GM19043 (cell line): Measurements from ENCODE around the gene UGT1A4.

Experiments
- ATAC-seq: cut with Tn5 transposase; IDR thresholded peaks from one replicate; pipeline ENCODE4 v1.9.1; 2021; ENCODE audit warnings: low read depth; ENCODE audit not compliant: unreplicated experiment

Gene UGT1A4

DNA sequence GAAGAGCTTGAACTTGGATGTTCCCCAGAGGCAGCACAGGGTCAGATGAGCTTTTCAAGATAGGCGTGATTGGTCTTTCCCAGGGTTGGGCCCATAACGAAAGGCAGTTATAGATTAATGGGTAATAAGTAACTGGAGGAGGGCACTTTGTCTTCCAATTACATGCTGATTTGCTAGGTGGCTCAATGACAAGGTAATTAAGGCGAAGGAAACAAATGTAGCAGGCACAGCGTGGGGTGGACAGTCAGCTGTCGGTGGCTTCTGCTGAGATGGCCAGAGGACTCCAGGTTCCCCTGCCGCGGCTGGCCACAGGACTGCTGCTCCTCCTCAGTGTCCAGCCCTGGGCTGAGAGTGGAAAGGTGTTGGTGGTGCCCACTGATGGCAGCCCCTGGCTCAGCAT is at the start of gene UGT1A4:
UGT1A4 (plus strand) TSS at position 185 of the 400 bp plus-strand sequence; CDS start at position 270, 85 bp downstream.
- ATAC-seq, result no peak

DNA sequence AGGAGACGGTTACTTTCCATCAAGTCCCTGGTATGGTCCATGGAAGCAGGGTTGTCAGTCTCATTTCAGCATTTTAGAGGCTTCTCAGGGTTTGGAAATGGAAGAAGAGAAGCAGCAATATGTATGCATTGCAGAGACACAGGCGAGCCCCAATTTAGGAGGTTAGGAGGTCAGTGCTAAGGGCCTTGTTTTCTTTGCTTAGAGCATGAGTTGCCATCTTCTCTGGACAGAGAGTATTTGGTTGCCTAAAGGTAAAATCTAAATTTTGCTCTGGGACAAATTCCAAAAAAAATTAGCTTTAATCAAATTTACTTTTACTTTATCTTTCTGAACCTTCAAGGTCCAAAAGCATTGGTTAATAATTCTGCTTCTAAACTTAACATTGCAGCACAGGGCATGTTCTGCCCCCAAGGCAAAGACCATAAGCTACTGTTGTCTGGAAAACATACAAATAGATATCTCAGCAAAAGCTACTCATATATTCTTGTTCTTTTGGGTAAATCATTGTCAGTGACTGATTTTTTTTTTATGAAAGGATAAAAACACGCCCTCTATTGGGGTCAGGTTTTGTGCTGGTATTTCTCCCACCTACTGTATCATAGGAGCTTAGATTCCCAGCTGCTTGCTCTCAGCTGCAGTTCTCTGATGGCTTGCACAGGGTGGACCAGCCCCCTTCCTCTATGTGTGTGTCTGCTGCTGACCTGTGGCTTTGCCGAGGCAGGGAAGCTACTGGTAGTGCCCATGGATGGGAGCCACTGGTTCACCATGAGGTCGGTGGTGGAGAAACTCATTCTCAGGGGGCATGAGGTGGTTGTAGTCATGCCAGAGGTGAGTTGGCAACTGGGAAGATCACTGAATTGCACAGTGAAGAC is 47.0 kb upstream of the UGT1A4 start, which contains the start of gene UGT1A9:
UGT1A9 (plus strand) TSS at position 609 of the 872 bp plus-strand sequence; CDS start at position 646, 37 bp downstream.
- ATAC-seq, result no peak

DNA sequence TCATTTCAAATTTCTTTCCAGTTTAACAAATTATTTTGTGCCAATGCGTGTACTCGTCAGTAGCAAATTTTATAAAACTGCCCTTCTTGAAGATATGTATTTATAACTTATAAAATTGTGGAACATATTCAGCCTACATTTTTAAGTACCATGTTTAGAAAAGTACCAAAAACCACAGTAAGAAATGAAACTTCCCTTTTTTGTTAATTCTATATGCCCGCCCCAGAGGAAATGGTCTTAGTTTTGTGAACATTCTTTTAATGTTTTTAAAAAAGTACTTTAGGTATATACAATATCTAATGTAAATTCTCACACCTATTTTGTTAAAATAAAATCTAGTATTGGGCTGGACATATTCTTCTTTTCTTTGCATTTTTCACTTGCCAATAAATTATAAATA is 45.6 kb upstream of the UGT1A4 start:
- ATAC-seq, result no peak

DNA sequence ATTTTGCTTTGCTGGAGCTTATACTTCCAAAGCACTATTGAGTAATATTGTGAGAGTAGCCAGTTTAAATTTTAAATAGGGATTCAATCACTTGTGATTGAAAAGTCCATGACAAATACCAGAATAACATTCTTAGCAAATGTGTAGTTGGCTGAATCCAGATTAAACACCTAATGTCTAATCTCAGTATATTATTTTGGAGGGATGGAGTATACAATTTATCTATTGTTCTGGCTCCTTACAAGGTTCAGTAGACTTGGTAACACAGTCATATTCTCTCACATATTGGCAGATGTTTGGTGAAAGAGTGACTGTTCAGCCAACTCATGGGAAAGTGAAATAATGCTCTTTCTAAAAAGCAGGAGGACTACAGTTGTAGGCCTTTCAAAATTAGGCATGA is 44.6 kb upstream of the UGT1A4 start:
- ATAC-seq, result no peak

DNA sequence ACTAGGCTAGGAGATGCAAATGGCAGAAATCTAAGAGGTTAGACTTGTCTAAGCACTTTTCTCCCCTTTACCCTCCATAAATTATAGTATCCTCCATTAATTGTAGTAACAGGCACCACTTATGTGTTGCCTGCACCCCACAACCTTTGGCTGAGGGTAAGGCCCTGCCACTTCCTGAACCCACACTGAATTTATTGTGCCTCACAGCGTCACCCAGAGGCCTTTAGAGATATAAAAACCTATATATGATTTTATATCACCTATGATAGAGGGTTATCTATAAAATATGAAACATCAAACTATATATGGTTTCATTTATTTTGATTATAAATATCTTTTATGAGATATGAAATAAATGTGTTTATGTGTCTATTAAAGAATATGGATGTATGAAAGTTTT is 44.2 kb upstream of the UGT1A4 start:
- ATAC-seq, result no peak

DNA sequence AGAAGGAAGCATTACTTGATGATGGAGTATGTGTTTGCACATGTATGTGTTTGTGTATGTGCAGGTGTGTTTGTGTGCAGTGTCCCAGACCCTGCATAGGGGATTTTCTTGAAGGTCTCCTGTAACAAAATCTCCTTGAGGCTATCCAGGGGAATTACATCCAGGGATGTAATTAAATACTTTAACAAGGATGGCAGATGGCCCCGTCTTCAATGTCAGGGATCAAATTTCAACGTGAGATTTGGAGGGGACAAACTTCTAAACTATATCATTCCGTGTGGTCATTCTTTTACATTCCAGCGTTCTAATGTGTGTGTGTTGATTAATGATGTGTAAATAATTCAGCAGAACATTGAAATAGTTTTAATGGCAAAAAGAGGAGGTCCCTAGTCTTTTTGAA is 43.5 kb upstream of the UGT1A4 start:
- no peak for ATAC-seq

DNA sequence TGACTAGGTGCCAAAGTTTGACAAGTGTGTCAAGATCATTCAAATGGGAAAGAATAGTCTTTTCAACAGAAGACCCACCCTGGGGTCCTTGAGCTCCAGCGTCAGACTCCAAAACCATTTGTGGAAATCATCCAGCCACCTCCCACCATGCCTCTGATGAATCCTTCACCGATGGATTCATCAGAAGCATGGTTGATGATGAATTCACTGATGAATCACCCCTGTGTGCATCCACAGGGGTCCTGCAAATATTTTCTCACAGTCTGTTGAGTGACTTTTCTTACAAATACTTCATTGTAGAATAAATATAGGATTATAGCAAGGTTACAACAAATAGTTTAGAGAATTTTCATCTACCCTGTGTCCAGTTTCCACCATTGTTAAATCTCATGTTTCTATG is 42.5 kb upstream of the UGT1A4 start:
- no peak for ATAC-seq

DNA sequence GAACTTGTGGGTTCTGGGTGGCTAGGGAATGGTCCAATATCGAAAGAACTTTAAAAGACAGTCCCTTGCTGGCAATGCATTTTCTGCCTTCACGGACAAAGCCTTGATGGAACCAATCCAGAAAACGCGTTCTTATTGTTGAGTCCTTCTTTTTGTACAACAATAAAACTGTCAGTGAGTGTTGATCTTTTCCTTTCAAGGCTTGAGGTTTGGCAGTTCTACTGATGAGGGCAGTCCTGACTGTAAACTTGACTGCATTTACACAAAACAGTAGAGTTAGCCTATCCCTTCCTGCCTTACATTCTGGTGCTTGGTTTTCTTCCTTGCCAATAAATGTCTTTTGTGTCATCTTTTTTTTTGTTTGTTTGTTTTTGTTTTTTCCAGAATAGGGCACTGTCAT is 39.3 kb upstream of the UGT1A4 start:
- ATAC-seq, result no peak

DNA sequence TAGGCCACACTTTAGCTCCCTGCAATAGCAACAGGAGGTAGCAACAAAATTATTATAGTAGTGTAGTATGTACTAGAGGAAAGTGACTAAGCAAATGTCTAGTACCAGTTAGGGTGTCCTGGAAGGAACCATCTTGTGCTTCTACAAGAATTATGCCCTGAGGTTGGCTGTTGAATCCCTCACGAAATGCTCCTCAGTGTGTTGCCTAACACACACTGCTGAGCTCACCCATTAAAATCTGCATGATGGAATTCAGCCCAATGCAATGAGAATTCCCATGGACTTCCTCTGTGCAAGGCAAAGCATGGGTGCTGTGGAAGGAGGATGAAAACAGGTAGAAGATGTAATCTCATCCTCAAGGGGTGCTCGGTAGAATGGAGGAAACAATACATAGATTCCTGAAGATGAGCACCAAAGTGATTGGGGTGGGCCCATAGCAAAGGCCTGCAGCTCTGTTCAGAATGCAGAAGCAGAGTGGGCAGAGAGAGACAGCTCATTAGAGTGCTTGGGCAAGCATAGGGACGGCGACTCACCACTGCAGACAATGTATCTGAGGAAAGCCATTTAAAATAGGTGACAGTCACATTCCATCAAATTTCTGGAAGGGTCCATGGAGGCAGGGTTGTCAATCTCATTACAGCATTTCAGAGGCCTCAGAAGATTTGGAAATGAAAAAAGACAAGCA is 38.0 kb upstream of the UGT1A4 start:
- no peak for ATAC-seq

DNA sequence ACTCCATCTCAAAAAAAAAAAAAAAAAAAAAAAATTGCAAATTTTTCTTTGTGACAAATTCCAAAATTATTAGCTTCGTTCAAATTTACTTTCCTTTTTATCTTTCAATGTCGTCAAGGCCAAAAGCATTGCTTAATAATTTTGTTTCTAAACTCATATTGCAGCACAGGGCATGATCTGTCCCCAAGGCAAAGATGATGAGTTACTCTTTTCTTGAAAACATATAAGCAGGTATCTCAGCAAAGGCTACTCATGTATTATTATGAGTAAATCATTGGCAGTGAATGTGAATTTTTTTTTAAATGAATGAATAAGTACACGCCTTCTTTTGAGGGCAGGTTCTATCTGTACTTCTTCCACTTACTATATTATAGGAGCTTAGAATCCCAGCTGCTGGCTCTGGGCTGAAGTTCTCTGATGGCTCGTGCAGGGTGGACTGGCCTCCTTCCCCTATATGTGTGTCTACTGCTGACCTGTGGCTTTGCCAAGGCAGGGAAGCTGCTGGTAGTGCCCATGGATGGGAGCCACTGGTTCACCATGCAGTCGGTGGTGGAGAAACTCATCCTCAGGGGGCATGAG is 36.9 kb upstream of the UGT1A4 start, which contains the start of gene UGT1A7:
UGT1A7 (plus strand) TSS at position 381 of the 579 bp plus-strand sequence; CDS start at position 418, 37 bp downstream.
- no peak for ATAC-seq

DNA sequence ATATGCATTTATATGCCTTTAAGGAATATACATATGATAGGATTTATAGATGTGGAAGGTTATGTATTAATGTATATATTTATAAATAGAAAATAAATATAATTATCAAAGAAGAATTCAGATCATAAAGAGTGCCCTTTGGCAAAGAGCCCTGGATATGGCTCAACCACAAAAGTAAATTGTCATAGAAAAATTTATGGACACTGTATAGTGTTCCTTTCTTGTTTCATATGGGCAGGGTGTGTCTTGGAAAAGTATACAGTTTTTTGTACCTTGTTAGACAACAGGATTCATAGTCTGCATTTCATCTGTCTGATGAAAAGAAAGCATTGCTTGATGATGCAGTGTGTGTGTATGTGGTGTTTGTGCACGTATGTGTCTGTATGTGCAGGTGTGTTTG is 33.9 kb upstream of the UGT1A4 start:
- ATAC-seq, result no peak

DNA sequence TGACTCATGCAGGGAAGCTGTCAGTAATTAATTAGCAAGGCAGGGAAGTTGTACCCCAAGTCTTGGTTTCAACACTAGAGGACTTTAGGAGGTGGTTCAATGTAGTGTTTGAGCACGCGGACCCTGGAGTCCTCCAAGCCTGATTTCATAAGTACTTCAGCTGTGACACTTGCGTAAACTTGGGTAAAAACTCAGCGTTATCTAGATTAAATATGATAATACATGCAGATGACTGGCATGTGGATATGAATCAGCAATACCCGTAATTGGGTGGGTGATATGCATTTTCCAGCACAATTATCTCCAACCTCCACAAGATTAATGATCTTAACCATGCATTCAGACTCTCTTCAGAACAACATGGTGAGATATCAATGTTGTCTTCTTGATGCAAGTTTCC is 31.6 kb upstream of the UGT1A4 start:
- no peak for ATAC-seq

DNA sequence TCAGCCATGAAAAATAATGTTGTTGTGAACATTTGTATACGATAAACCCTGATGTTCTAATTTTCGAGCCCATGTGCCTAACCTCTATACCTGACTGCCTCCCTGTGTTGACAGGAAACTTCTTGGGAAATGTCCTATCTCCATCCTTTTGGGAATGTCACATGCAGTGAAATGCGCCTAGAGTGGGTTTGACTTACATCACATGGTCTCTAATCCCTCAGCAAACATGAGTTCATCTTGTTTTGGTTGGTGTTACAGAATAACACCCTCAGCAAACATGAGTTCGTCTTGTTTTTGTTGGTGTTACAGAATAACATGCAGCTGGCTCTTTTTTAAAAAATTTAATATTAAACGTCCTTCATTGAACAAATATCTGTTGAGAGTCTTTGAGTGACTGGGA is 30.2 kb upstream of the UGT1A4 start:
- ATAC-seq, result no peak

DNA sequence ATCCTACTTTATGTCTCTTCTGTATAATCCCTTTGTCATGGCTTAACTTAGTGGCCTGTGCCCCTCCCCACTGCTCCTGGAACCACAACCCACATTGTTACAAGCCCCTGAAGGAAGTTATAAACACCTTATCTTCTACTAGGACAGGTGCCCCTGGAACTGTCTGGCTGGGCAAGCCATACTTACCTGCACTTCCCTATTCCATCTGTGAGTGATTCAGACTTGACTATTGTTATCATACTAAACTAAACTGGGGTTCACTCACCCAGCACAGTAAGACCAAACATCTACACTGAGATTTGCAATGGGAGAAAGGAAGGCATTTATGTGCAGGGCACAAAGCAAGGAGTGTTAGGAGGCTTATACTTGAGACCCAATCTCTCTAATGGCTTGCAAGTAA is 29.5 kb upstream of the UGT1A4 start:
- ATAC-seq, result no peak

DNA sequence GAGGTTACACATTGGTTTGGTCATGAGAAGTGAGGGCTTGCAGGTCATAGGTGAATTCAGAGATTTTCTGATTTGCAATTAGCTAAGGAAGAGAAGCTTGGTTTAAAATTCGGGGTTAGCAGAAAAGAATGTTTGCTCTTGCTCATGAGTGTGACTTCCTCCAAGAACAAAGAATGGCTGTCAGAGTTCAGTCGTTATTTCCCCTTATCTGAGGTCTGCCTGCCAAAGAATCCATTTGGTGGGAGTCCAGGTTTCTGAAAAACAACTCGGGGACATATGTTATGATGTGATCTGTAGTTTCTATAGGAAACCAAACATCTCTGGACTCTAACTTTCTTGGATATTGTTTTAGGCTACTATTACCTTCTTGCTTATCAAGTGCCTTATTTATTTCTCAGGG is 29.0 kb upstream of the UGT1A4 start:
- no peak for ATAC-seq

DNA sequence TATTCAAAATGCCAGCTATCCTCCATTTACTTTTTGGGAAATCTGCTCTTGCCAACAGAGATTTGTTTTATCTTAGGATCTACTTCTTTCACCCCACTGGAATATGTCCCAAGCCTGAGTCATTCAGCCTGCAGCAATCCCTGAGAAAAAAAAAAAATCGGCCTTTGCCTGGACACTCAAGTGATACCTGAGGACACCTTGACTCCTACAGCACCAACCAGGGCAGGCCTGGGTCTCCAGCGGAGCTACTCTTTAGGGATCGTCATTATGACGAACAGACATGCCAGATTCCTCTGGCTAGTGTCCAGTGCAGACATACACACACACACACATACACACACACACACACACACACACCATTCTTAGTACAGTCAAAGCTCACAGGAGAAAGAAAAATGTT is 28.1 kb upstream of the UGT1A4 start:
- no peak for ATAC-seq

DNA sequence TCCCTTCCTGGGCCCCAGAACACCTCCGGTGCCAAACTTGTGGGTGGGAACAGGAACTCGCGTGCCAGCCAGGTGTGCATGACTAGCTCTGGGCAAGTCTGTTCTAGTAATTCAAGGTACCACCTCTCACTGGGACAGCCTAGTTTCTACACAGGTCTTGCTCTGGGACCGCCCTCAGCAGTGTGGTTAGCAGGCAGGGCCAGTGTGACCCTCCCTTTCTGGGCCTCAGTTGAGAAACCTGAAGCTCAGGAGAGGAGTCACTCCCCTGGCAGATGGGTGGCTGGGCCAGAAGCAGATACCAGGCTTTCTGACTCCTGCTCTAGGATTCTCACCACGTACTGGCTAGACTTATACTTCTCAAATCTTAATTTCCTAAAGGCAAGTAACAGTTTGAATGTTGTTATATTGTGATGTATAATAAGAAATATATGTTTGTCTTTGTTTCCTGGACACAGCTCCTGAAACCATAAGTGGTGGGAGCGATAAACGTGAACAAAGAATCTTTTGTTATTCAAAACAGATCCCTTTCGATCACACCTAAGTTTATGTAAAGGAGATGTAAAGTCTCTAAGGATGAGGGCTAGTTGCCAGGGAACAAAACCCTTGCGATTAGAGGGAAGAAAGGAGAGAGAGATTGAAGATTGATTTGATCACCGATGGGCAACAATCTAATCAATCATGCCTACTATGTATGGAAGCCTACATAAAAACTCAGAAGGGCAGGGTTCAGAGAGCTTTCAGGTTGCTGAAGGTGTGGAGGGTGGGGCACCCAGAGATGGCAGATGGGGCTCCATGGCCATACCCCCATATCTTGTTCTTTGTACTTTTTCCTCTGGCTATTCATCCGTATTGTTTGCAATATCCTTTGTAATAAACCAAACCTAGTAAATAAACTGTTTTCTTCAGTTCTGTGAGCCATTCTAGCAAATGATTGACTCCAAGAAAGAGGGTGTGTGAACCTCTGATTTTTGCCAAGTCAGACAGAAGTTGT is 26.8 kb upstream of the UGT1A4 start:
- no peak for ATAC-seq

DNA sequence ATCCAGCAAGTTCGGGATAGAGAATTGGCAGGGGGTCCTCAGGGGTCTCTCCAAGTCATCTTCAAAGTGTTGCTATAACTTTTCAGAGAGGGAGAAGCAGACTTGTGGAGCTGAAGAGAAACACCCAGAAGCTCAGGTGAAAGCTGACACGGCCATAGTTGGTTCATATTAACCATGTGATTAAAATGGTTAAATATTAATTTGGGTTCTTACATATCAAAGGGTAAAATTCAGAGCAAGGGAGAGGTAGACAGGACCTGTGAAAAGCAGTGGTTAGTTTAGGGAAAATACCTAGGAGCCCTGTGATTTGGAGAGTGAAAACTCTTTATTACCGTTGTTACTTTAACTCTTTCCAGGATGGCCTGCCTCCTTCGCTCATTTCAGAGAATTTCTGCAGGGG is 25.9 kb upstream of the UGT1A4 start, which contains the start of gene UGT1A6:
UGT1A6 (plus strand) TSS at position 243 of the 400 bp plus-strand sequence; CDS start at position 358, 115 bp downstream.
- no peak for ATAC-seq

DNA sequence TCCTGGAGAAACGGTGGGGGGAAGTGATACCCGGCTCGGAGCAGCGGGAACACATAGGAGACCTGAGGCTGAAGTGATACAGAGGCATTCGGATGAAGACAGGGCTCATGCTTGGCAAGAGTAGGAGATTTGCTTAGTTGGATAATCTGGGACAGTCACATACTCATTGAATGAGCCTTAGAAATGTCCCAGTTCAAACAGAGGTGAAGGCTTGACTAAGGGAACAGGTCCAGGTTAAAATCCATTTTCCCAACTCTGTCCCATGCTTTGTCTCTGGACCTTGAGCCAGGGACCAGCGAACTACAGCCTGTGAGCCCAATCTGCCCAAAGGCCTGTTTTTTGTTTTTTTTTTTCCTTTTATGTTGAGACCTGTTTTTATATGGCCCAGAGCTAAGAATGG is 24.6 kb upstream of the UGT1A4 start:
- no peak for ATAC-seq

DNA sequence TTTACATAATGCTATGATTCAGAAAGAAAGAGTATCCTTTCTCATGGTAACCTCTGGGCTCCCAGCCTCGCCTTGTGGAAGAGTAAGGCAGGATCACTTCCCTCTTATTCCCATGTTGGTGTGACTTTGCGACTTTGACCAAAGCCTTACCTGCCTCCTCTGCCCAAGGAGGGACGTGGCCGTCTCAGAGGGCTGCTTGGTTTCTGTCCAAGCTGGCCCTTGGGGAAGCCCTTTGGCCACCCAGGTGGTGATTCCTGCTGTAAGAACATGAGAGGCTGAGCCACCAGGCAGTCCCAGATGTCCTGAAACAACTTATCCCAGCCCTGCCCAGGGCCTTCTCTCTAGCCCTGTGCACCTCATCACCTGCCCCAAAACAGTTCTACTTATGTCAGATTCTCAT is 19.8 kb upstream of the UGT1A4 start:
- ATAC-seq, result no peak
